Right lobe of liver (tissue), 4 donors: Measurements from ENCODE around the gene CAST.

ENCODE experiments used
- POLR2A ChIP-seq: fragments of 450-650 bp; IDR thresholded peaks from one replicate; pipeline ENCODE4 v1.6.1; 2017; ENCODE audit warnings: antibody characterized with exemption, mild to moderate bottlenecking
- TF ChIP-seq, protein P1 (sequence below), 4 donors: fragments of 200-600 bp in 3 of 4; fragments of 450-650 bp in 1 of 4; IDR thresholded peaks; one replicate each; pipeline versions ENCODE4 v1.5.1 to v1.8.0; 2016 to 2022; ENCODE audit warnings: antibody characterized with exemption in 4 of 4, mild to moderate bottlenecking in 2 of 4
- donor health status: DM: no; HTN: no; CAD: no.
- donor health status: DM: no; HTN: no; CAD: no.
- donor health status: DM: no; HTN: yes; CAD: no.

DNA sequence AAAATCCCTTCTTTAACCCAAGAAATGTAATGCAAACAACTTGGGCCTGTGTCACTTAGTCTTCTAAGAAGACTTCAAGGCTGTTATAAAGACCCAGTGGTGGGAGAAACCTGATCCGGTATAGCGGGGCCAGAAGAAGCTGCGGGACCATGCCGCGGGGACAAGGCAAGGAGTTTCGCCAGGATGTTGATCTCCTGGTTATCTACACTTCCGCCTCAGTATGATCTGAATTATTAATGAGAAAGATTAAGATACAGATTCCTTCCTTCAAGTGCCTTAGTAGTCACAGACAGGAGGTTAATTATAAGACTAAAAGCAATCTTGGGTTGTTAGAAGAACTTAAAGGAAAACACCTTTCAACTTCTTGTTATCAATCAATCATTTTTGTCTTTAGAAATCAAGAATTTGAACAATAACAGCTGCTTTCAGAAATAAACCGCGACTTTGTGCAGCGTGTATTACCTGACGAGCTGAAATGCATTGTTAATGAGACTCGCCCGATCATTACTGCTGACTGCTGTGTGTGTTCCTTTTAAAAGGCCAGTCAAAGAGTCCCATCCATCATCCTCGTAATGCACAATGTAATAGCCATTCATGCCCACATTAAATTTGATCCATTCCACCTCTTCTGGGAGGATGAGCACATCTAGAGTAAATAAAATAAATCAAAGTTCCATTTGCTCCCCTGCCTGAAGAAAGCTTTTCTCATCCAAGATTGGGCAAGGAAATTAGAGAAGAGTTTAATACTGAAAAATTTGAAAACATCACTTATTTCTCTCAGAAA is 123.3 kb downstream of the CAST start:
- TF ChIP-seq, protein P1, sequence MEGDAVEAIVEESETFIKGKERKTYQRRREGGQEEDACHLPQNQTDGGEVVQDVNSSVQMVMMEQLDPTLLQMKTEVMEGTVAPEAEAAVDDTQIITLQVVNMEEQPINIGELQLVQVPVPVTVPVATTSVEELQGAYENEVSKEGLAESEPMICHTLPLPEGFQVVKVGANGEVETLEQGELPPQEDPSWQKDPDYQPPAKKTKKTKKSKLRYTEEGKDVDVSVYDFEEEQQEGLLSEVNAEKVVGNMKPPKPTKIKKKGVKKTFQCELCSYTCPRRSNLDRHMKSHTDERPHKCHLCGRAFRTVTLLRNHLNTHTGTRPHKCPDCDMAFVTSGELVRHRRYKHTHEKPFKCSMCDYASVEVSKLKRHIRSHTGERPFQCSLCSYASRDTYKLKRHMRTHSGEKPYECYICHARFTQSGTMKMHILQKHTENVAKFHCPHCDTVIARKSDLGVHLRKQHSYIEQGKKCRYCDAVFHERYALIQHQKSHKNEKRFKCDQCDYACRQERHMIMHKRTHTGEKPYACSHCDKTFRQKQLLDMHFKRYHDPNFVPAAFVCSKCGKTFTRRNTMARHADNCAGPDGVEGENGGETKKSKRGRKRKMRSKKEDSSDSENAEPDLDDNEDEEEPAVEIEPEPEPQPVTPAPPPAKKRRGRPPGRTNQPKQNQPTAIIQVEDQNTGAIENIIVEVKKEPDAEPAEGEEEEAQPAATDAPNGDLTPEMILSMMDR (IDR thresholded peaks at IDR 0.05): no peak
- TF ChIP-seq POLR2A: no peak
